Measurements from ENCODE around the gene TDRD9.

TDRD9 gene

DNA sequence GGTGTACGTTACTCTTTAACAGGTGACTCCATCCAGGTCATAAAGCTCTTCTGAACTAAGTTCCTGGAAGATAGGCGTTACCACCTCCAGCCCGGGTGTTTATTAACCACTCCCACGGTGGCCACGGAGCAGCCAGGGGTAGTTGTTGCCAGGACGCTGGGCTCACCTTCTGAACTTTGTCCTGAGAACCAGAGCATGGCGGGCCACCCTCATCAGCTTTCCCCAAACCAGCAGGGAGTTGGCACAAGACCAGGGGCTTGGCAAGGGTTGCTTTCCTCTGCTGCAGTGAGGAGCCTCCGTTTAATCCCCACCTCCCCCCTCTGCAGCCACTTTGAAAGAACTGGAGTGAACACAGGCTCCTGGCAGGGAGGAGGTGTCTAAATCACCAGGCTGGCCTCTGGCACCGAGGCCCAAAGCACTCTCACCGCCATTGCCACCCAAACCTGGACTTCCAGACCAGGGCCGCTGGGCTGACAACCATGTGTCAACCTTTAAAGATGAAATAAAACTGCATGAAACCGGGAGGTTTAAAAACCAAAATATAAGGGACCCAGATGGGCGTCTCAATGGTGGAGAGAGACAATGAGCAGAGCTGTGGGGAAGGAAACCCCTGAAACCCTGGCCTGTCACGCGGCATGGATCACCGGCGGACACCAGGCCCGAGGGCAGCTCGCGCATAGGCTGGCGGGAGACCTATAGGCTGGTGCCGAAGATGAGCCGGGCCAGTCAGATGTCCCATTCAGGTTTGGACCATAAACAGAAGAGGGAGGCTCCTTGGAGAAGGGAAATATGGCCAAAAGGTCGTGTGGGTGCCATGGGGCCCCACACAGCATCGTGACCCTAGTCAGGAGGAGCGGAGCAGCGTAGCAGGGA, 30.9 kb upstream of the TDRD9 start:
- no peak overlapping the region for H3K27ac ChIP-seq
- H3K9ac ChIP-seq (ENCODE audit: insufficient read length): no peak overlapping the region
- no peaks in the 10 kb centered on the region for H3K36me3 ChIP-seq (ENCODE audit: insufficient read depth, low read length)
- no peak overlapping the region for H3K4me3 ChIP-seq
- H3K9me3 ChIP-seq (ENCODE audit: low read depth, low read length): no peaks in the 10 kb centered on the region
- DNase-seq (ENCODE audit: low read depth, low spot score): no peak
- no peak for TF ChIP-seq POLR2AphosphoS5 (IDR thresholded peaks at IDR 0.05; ENCODE audit: borderline replicate concordance, low read depth, low read length)
- no peak for TF ChIP-seq EZH2 (IDR thresholded peaks at IDR 0.05)

DNA sequence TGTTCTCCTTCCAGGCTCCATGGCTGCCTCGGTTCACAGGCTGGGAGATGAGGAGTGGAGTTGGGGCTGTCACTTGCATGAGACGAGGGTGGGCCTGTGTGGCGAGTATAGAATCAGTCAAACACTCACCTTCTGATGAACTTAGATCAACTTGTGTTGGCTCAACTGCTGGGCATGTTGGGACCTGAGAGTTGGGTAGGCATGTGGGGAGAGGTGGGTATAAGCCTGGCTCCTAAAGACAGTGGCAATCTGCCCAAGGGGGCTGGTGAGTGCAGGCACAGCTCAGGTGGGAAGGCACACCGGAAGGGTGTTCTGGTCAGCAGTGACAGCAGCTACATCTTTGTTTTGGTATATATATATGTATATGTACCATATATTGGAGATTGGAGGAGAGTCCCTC, 30.1 kb upstream of the TDRD9 start:
- no peak for DNase-seq (ENCODE audit: low read depth, low spot score)
- Histone ChIP-seq H3K9me3 (ENCODE audit: low read depth, low read length) (no peaks in the 10 kb centered on the region), H3K36me3 (ENCODE audit: insufficient read depth, low read length) (no peaks in the 10 kb centered on the region), H3K27ac (no peak overlapping the region), H3K4me3 (no peak overlapping the region), H3K9ac (ENCODE audit: insufficient read length) (no peak overlapping the region)
- TF ChIP-seq POLR2AphosphoS5 (IDR thresholded peaks at IDR 0.05; ENCODE audit: borderline replicate concordance, low read depth, low read length) (no peak), EZH2 (IDR thresholded peaks at IDR 0.05) (no peak), FOXP2 (optimal IDR thresholded peaks at IDR 0.05; ENCODE audit: control extremely low read depth, extremely low read length, insufficient read depth) (no peak)

GRCh38 chr14:103898711-103899110, 29.5 kb upstream of the TDRD9 start:
- no peak for DNase-seq (ENCODE audit: low read depth, low spot score)
- Histone ChIP-seq H3K9ac (ENCODE audit: insufficient read length) (no peak overlapping the region), H3K36me3 (ENCODE audit: insufficient read depth, low read length) (no peaks in the 10 kb centered on the region), H3K27ac (no peak overlapping the region), H3K4me3 (no peak overlapping the region), H3K9me3 (ENCODE audit: low read depth, low read length) (no peaks in the 10 kb centered on the region)
- TF ChIP-seq POLR2AphosphoS5 (IDR thresholded peaks at IDR 0.05; ENCODE audit: borderline replicate concordance, low read depth, low read length) (no peak), FOXP2 (optimal IDR thresholded peaks at IDR 0.05; ENCODE audit: control extremely low read depth, extremely low read length, insufficient read depth) (no peak), EZH2 (IDR thresholded peaks at IDR 0.05) (no peak)

GRCh38 chr14:103899316-103899715, 28.9 kb upstream of the TDRD9 start:
- Histone ChIP-seq H3K36me3 (ENCODE audit: insufficient read depth, low read length) (no peaks in the 10 kb centered on the region), H3K4me3 (no peak overlapping the region), H3K27ac (no peak overlapping the region), H3K9ac (ENCODE audit: insufficient read length) (no peak overlapping the region), H3K9me3 (ENCODE audit: low read depth, low read length) (no peaks in the 10 kb centered on the region)
- TF ChIP-seq EZH2 (IDR thresholded peaks at IDR 0.05): no peak
- TF ChIP-seq FOXP2 (optimal IDR thresholded peaks at IDR 0.05; ENCODE audit: control extremely low read depth, extremely low read length, insufficient read depth): no peak
- TF ChIP-seq POLR2AphosphoS5 (IDR thresholded peaks at IDR 0.05; ENCODE audit: borderline replicate concordance, low read depth, low read length): no peak
- no peak for DNase-seq (ENCODE audit: low read depth, low spot score)

GRCh38 chr14:103899833-103900232, 28.4 kb upstream of the TDRD9 start:
- H3K9ac ChIP-seq (ENCODE audit: insufficient read length): no peak overlapping the region
- H3K36me3 ChIP-seq (ENCODE audit: insufficient read depth, low read length): no peaks in the 10 kb centered on the region
- TF ChIP-seq POLR2AphosphoS5 (IDR thresholded peaks at IDR 0.05; ENCODE audit: borderline replicate concordance, low read depth, low read length) (no peak), EZH2 (IDR thresholded peaks at IDR 0.05) (no peak), FOXP2 (optimal IDR thresholded peaks at IDR 0.05; ENCODE audit: control extremely low read depth, extremely low read length, insufficient read depth) (no peak)
- H3K27ac ChIP-seq: no peak overlapping the region
- no peak overlapping the region for H3K4me3 ChIP-seq
- DNase-seq (ENCODE audit: low read depth, low spot score): no peak
- no peaks in the 10 kb centered on the region for H3K9me3 ChIP-seq (ENCODE audit: low read depth, low read length)

DNA sequence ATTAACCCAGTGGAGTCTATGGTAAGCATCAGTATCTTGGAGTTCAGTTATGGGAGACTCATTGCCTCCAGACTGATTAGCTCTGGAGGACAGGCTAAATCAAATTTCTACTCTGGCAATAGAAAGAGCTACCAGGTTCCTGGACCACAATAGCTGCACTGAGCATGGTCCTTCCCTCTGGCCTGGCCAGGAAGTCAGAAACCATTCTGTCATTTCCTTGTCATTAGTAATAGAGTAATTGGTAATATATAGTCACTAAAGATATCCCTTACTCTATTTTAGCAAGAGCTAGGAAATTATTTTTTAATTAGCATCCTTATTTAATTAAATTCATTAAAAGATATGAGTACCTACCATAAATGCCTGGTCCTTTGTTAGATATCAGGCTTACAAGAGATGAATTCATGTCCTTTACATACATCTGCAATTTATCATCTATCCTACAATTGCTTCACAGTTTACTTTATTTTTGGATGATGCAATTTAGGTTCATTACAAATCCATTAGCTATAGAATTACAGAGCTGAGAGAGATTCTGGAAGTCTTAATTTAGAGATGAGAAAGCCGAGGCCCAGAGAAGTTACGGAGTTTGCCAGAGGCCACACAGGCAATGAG, 23.7 kb upstream of the TDRD9 start:
- Histone ChIP-seq H3K27ac (peak overlapping the region; percentile 48; the same call in 1 of the 2 replicates), H3K4me3 (no peak overlapping the region), H3K9me3 (ENCODE audit: low read depth, low read length) (no peaks in the 10 kb centered on the region), H3K9ac (ENCODE audit: insufficient read length) (no peak overlapping the region), H3K36me3 (ENCODE audit: insufficient read depth, low read length) (no peaks in the 10 kb centered on the region)
- TF ChIP-seq POLR2AphosphoS5 (IDR thresholded peaks at IDR 0.05; ENCODE audit: borderline replicate concordance, low read depth, low read length): no peak
- TF ChIP-seq FOXP2 (optimal IDR thresholded peaks at IDR 0.05; ENCODE audit: control extremely low read depth, extremely low read length, insufficient read depth): no peak
- TF ChIP-seq EZH2 (IDR thresholded peaks at IDR 0.05): no peak
- DNase-seq (ENCODE audit: low read depth, low spot score): no peak

GRCh38 chr14:103905842-103906456, 22.3 kb upstream of the TDRD9 start:
- no peaks in the 10 kb centered on the region for H3K9me3 ChIP-seq (ENCODE audit: low read depth, low read length)
- H3K4me3 ChIP-seq: no peak overlapping the region
- no peak for DNase-seq (ENCODE audit: low read depth, low spot score)
- no peak overlapping the region for H3K27ac ChIP-seq
- no peak overlapping the region for H3K9ac ChIP-seq (ENCODE audit: insufficient read length)
- H3K36me3 ChIP-seq (ENCODE audit: insufficient read depth, low read length): no peaks in the 10 kb centered on the region
- TF ChIP-seq FOXP2 (optimal IDR thresholded peaks at IDR 0.05; ENCODE audit: control extremely low read depth, extremely low read length, insufficient read depth) (no peak), EZH2 (IDR thresholded peaks at IDR 0.05) (no peak)

GRCh38 chr14:103908580-103908979, 19.7 kb upstream of the TDRD9 start:
- H3K27ac ChIP-seq: no peak overlapping the region
- H3K9me3 ChIP-seq (ENCODE audit: low read depth, low read length): no peaks in the 10 kb centered on the region
- H3K4me3 ChIP-seq: no peak overlapping the region
- no peak for DNase-seq (ENCODE audit: low read depth, low spot score)
- peaks cover 18% of the 10 kb centered on the region for H3K36me3 ChIP-seq (ENCODE audit: insufficient read depth, low read length)
- H3K9ac ChIP-seq (ENCODE audit: insufficient read length): no peak overlapping the region
- no peak for TF ChIP-seq POLR2AphosphoS5 (IDR thresholded peaks at IDR 0.05; ENCODE audit: borderline replicate concordance, low read depth, low read length)
- TF ChIP-seq FOXP2 (optimal IDR thresholded peaks at IDR 0.05; ENCODE audit: control extremely low read depth, extremely low read length, insufficient read depth): no peak
- no peak for TF ChIP-seq EZH2 (IDR thresholded peaks at IDR 0.05)
